ENCODE data around the gene ATP8B3.

ATP8B3 gene

DNA sequence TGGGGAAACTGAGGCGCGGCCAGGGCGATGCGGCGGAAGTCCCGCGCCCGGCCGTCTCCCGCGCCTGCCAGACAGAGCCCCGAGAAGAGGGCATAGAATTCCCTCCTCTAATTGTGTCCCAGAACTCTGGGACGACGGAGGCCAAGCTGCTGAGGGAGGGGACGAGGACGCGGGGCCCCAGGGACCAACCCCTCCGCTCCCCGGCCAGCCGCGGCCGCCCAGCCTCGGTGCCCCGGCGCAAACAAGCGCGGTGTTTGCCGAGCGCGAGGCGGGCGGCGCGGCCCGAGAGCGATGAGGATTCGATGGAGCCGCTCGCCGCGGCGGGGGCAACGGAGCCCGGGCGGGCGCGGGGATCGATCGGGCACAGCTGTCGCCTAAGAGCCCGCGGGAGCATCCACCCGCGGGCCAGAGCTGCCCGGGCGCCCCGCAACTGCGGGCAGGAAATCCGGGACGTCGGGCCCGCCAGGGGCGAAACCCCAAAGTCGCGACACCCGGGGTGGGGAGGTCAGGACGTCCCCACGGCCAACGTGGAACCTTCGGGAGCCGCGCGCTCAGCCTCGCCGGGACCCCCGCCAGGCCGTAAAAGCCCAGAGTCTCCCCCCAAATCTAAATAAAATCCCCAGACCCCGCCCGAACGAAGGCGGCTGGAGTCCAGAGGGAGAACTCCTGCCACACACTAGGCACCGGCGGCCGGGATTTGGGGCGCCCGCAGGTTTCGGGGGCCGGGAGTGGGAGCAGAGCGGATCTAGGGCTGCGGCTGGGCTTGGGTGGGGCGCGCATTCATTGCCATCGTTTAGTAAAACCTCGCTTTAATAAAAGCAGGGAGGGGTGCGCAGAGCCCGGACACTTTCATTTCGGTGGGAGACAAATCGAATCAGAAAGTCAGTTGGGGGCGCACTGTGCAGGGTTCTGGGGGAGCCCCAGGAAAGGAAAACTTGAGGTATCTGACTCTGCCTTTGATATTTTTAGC, 62.4 kb downstream of the ATP8B3 start:
- DNase-seq (ENCODE audit: extremely low spot score, insufficient read length, low read depth) (no peak), FAIRE-seq (no peak)

DNA sequence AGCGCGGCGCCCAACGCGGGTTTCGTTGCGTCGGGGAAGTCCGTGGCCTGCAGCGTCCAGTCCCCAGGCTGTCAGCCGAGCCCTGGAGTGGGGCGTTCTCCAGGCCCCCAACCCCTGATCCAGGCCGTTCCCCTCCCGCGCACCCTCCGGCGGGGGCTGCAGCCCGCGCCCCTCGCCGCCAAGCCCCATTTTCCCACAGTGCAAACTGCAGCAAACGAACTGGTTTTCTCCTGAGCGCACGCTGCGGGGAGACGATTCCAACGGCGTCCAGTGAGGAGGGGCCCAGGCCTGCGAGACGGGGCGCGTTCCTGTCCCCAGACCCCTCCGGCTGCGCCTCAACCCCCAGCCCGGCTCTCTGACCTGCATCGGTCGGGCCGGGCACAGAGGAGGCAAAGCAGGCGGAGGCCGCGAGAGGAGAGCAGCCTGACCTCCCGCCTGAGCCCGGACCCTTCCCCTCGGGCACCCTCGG, 63.2 kb downstream of the ATP8B3 start:
- no peak for FAIRE-seq
- DNase-seq (ENCODE audit: extremely low spot score, insufficient read length, low read depth) = no peak

DNA sequence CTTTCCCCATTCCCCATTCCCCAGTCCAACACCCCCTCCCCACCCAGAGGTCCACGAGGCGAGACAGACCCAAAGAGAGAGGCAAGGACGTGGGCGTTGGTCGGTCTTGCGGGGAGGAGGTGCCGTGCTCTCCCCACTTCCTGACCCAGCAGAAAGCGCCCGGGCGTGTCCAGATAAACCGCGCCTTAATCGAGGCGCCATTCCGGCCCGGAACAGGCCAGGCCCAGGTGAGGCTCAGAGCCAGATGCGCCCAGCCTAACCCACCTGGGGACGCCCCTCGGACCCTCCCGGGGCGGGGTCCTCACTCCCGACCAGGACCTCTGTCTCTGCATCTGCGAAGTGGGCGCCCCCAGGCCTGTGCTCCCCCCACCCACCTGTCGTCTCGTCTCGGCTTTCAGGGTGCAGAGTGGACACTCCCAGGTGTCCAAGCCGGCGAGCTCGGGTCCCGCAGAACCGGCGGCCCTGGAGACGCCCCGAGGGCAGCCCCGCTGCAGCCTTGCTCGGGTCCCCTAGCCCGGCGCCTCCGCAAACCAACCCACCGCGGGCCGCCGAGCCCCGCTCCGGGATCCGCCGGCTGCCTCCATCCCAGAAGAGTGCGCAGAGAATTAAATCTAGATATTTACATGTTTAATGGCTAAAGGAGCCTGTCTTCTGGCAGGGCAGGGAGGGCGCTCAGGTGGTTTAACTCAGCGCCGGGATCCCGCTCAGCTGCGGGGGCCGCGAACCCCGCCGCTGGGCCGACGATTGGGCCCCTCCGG, 63.8 kb downstream of the ATP8B3 start:
- peak; percentile 58 for DNase-seq (ENCODE audit: extremely low spot score, insufficient read length, low read depth)
- FAIRE-seq = peak; percentile 68

DNA sequence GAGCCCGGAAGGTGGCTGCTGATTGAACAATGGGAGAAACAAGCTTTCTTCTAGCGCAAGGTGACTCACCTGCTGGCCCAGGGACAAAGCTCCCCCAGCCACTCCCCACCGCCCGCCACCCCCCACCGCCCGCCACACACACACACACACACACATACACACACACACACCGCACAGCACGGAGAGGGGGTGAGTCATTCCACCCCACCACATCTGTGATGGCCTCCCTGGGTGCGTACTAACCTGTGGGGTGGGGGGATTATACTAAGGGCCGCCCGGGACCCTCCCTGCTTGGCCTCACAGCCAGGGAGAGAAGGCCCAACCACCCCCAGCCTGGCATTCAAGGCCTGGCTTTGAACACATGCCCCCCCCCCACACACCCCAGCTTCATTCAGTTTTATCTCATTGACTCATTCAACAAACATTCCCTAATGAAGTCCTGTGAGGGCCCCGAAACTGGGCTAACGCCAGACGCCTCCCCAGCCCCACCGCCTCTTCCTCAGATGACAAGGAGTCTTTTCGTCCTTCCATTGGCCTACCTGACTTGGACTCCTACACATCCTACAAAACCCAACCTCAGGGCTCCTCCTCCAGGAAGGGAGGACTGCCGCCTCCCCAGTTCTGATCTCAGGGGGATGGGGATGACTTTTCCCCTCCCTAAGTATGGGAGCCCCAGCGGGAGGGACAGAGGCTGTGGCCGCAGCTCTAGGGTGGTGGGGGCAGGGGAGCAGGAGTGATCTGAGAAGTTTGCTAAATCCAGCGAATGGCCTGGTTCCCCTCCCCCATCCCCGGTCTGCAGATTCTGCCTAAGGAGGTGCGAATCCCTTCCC, 64.6 kb downstream of the ATP8B3 start:
- DNase-seq (ENCODE audit: extremely low spot score, insufficient read length, low read depth) = peak; percentile 46
- no peak for FAIRE-seq

DNA sequence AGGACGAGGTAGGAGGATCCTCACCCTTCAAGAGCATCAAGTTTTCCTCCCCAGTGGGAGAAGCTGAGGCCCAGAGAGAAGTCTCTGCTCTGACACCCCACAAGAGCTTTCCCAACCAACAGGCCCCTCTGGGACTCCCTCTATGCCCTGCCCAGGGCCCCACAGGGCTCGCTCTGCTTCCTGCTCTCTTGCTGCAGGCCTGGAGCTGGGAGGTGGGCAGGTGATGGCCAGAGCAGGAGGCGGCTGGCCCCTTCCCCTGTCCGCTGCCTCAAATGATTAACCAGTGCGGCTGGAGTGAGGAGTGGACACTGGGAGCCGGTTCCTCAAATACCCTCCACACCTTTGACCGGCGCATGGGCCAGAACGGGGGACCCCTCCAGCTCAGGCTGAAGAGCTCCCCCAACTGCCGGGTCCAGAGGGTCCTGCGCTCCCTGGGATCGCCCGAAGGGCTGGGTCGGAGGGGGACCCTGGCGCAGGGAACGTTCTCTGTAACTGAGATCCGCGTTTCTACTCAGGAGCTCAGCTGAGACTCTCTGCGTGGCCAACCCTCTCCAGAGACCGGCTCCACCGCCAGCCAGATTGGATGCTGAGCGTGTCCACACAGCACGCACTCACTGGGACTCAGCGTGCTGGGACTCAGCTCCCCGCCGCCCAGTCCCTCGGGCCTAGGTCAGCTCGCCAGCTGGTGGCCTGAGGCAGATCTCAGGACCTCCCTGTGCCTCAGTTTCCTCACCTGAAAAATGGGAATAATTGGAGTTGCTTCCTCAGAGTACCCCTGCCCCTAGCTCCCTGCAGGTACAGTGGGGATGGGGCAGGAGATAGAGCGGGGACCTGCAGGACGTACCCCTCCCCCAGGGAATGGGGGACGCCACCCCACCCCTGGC, 65.4 kb downstream of the ATP8B3 start:
- FAIRE-seq (no peak), DNase-seq (ENCODE audit: extremely low spot score, insufficient read length, low read depth) (no peak)

DNA sequence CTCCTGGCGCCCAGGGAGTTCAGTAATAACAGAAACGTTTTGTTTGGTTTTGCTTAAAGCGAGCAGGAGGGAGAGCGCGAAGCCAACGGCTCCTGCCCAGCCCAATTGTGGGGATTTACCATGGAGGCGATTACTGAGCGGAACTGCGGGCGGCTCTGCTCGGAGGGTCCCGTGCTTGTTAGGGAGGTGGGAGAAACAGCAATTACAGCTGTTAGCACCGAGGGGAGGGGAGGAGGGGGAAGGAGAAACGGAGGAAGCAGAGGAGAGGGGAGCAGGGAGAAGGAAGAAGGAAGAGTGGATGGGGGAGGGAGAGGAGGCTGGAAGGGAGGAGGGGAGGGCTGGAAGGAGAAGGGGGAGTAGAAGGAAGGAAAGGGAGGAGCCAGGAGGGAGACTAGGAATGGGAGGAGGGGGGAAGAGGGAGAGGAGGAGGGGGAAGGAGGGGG, 66.5 kb downstream of the ATP8B3 start:
- FAIRE-seq (no peak), DNase-seq (ENCODE audit: extremely low spot score, insufficient read length, low read depth) (no peak)

DNA sequence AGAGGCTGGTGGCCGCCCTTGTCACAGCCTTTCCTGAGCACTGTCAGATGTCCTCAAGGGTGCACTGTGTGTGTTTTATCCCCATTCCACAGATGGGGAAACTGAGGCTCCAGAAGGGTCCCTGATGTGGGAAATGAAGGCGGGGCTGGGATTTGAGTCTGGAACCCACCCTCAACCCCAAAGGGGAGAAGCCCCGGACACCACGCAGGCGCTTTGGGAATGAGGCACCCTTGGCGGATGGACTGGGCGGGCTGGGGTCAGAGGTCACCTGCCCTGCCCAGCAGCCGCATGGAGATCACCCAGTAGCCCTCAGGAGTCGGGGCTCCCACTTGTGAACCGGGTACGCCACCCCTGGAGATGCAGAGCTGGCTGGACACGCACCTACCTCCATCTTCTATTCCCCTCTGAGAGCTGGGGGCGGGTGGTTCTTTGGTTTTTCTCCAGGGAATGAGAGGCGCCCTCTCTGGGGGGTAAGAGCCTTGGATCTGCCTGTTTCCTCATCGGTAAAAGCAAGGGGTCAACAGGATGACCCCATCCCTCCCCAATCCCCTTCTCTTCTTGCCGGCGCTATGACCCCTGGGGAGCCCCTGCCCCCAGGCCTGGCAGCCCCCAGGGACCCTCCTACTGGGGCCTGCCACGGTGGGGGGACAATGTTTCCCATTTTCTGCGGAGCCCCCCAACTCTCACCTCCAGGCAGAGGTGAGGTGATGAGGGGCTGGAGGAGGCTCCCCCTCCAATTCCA, 67.1 kb downstream of the ATP8B3 start:
- FAIRE-seq (no peak), DNase-seq (ENCODE audit: extremely low spot score, insufficient read length, low read depth) (no peak)

DNA sequence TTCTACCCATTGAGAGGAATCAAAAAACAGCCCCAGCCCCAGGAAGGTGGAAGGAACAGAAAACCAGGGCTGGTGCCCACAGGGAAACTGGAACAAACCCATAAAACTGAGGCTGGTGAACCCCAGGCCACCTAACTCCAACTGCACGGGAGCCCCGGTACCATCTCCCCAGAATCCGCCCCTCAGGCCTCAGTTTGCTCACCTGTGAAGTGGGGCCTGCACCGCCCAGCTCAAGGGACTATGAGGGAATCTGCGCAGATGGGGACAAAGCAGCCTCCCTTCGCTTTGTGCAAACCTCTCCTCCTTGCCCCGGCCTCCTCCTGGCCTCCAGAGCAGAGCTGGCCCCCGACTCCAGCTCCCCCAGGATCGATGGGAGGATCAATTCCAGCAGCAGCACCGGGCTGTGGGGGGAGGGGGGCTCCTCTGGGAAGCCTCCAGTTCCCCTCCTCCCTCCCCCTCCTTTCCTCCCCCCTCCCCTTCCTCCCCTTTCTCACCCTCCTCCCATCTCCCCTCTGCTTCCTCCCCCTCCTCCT, 67.9 kb downstream of the ATP8B3 start:
- no peak for DNase-seq (ENCODE audit: extremely low spot score, insufficient read length, low read depth)
- no peak for FAIRE-seq

DNA sequence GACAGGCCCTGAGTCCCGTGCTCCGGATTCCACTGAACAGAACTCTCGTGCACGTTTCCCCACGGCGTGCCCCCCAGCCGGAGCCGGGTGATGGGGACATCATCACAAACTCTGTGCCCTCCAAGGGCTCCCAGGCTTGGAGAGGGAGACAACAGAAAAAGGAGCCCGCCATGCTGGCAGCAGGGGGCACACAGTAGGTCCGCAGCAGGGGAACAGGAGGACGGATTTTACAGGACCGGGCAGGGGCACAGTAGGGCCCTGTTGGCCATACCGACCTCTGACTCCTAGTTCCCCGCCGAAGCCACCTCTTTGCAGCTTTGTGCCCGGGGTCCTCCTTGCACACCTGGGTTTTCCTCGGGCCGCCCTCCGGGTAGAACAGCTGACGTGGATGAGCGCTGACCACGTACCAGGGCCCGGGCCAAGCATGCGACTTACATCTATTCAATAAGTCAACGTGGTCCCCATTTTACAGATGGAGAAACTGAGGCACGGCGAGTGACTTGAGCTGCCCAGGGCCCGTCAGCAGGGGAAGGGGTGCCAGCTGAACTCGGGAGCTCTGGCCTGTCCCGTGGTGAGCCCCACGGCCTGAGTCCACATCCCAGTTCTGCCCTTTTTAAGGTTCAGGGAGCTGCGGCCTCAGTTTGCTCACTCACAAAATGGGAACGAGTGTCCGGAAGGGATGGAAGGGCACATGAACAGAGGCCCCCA, 68.9 kb downstream of the ATP8B3 start:
- FAIRE-seq (no peak), DNase-seq (ENCODE audit: extremely low spot score, insufficient read length, low read depth) (no peak)

DNA sequence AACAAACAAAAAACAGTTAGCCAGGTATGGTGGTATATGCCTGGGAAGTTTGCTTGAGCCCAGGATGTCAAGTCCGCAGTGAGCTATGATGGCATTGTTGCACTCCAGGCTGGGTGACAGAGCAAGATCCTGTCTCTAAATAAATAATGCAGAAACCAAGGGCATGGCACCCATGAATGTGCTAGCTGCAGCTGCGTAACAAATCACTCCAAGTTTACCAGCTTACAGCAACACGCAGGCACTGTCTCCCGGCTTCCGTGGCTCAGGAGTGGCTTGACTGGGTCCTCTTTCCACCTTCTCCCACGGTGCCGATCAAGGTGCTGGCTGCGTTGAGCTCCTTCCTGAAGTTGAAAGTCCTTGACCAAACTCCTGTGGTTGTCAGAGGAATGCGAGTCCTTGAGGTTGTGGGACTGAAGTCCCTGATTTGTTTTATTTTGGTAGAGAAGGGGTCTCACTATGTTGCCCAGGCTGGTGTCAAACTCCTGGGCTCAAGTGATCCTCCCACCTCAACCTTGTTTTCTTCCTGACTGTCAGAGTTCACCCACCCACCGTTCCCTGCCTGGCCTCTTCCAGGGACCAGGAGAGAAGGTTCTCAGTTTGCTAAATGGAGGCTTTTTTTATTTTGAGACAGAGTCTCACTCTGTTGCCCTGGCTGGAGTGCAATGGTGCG, 72.0 kb downstream of the ATP8B3 start:
- FAIRE-seq (no peak), DNase-seq (ENCODE audit: extremely low spot score, insufficient read length, low read depth) (no peak)

DNA sequence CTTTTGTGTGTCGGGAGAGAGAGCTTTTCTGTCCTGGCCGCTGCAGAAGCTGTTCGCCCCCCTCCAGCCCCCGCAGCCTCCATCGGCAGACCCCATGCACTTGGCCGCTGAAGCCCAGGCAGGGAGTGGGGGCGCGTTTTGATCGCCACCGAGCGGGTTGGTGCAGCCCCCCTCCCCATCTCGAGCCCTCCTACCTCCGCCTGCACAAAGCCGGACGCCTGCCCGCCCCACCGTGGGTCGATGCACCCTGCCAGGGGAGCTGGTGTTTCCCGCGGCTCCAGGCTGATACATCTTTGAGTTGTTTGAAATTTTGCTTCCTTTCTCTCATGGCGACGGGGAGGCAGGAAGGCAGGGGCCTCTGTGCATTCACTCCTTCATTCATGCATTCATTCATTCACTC, 75.1 kb downstream of the ATP8B3 start:
- DNase-seq (ENCODE audit: extremely low spot score, insufficient read length, low read depth) (no peak), FAIRE-seq (no peak)

DNA sequence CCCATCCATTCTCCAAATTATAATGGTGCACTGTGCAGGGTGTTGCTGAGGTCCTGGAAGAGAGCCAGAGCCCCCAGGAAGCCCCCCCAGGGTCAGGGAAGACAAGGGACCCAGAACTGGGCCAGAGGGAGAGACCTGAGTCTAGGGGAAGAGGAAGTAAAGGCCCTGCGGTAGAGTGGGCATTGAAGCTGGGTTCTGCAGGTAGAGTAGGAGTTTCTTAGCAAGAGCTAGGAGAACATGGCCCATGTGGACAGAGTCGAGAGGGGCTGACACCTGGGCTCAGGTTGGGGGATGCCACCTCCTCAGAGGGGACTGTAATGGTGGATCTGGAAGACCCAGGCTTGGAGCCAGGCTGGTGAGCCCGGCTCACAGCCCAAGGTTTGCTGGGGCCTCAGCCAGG, 75.8 kb downstream of the ATP8B3 start:
- DNase-seq (ENCODE audit: extremely low spot score, insufficient read length, low read depth) = no peak

DNA sequence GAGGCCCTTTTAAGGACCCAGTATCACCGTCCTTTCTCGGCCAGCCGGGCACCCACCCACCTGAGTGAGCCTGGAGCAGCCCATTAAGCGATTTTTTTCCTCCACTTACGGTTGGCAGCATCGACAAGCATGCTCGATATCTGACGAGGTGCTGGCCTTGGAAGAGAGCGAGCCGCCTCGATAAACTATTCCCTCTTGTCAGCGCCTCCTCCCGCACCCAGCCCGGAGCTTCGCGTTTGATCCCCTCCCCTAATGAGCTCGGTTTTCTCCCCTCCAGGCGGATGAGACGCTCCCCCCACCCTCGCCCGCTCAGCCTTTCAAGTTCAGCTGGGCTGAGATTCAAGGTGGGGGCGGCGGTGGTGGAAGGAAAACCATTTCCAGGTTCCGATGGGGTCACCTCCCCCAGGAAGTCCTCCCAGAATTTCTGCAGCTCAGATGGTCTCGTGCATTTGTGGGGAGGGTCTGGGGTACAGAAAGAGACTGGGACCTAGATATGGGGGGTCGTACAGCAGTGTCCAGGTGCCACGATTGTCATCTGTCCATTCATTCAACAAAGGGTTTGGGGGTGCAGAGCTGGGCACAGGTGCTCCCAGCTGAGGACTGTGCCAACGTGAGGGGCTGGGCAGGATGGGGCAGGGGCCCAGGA, 77.6 kb downstream of the ATP8B3 start:
- FAIRE-seq = no peak
- no peak for DNase-seq (ENCODE audit: extremely low spot score, insufficient read length, low read depth)

More for the DNA sequence above, 75.8 kb downstream of the ATP8B3 start:
- no peak for FAIRE-seq

All from GM18507 (cell line).